ENCODE measurements around the gene CPEB4. TPM values are rescaled to one million over a fixed set of nuclear protein-coding genes. Genes with fewer than 3 reads are reported as not detected.

CPEB4 gene
- total RNA-seq, 1 donor from 2014 or later, result 20.9 TPM

DNA sequence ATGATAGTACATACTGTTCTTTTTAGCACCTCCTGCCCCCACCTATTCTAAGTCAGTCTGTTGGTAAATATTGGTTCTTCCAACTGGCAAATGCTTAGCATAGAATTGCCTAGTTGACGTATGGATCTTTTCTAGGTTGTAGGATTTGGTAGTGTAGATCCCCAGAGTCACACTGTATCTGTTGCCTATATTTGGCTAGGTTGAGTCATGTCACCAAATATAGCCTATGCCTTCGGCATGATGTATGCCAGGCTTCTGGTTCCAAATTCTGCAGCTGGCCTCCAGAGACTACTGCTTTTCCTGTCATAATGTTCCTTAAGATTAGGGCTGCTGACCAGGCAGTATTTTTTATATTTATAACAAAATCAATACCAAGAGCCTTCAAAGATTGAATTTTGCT is 38.2 kb downstream of the CPEB4 start:
- Histone ChIP-seq H3K4me3 (ENCODE audit: low read depth, low read length) (no peak overlapping the region), H3K27me3 (ENCODE audit: control insufficient read depth, insufficient read depth, low read length) (no peaks in the 10 kb centered on the region), H3K36me3 (ENCODE audit: control insufficient read depth, insufficient read depth, low read length) (no peaks in the 10 kb centered on the region)
- DNase-seq (ENCODE audit: low read depth), result no peak
- TF ChIP-seq, protein P1, sequence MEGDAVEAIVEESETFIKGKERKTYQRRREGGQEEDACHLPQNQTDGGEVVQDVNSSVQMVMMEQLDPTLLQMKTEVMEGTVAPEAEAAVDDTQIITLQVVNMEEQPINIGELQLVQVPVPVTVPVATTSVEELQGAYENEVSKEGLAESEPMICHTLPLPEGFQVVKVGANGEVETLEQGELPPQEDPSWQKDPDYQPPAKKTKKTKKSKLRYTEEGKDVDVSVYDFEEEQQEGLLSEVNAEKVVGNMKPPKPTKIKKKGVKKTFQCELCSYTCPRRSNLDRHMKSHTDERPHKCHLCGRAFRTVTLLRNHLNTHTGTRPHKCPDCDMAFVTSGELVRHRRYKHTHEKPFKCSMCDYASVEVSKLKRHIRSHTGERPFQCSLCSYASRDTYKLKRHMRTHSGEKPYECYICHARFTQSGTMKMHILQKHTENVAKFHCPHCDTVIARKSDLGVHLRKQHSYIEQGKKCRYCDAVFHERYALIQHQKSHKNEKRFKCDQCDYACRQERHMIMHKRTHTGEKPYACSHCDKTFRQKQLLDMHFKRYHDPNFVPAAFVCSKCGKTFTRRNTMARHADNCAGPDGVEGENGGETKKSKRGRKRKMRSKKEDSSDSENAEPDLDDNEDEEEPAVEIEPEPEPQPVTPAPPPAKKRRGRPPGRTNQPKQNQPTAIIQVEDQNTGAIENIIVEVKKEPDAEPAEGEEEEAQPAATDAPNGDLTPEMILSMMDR (IDR thresholded peaks at IDR 0.05; ENCODE audit: insufficient read depth, low read length, poor library complexity, severe bottlenecking), result no peak

DNA sequence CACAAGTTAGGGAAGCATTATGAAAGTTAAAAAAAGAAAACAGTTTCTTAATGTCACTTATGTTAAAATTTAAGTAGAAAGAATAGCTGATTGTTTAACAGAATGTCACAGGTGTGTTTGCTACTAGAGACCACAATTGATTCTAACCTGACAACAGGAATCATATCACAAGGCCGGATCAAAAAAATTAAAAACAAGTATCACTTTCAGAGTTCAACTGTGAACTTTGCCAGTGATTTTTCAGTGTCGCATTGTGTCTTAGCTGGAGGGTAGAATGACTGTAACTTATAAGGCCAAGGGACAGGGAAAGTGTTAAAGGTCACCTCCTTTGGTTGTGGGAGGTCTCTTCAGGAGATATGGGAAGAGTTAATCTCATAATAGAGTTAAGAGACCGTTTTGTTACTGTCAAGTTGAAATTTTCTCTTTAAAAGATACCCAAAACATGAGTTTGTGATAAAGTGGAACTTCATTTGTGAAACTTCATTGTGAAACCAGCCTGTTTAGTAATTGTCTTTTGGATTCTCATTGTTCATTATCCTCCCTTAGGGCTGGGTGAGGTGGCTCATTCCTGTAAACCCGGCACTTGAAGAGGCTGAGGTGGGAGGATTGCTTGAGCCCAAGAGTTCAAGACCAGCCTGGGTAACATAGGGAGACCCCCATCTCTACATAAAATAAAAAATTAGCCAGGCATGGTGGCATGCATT is 40.9 kb downstream of the CPEB4 start:
- TF ChIP-seq, protein P1 (IDR thresholded peaks at IDR 0.05; ENCODE audit: insufficient read depth, low read length, poor library complexity, severe bottlenecking), result no peak
- H3K27me3 ChIP-seq (ENCODE audit: control insufficient read depth, insufficient read depth, low read length), result no peaks in the 10 kb centered on the region
- no peak for DNase-seq (ENCODE audit: low read depth)
- H3K4me3 ChIP-seq (ENCODE audit: low read depth, low read length), result no peak overlapping the region
- H3K36me3 ChIP-seq (ENCODE audit: control insufficient read depth, insufficient read depth, low read length), result no peaks in the 10 kb centered on the region

DNA sequence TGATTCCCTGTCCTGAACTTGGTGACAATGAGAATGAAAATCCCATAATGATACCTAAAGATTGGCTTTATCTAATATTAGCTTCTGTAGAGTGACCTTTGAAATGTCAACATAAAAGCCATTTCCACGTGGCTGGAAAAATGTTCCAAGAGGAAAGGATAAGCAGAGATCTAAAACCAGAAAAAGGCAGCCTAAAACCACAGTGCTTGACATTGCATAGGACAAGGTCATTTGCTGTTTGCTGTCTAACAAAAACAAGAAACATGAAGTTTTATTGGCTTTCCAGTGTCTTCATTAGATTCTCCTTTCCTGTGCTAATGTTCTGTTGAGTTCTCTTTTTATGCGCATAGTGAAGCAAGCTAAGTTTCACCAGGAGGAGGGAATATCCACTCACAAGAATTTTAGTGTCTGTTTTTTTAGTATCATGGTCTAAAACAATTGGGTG is 44.6 kb downstream of the CPEB4 start:
- DNase-seq (ENCODE audit: low read depth), result no peak
- Histone ChIP-seq H3K36me3 (ENCODE audit: control insufficient read depth, insufficient read depth, low read length) (no peaks in the 10 kb centered on the region), H3K27me3 (ENCODE audit: control insufficient read depth, insufficient read depth, low read length) (no peaks in the 10 kb centered on the region), H3K4me3 (ENCODE audit: low read depth, low read length) (no peak overlapping the region)
- TF ChIP-seq, protein P1 (IDR thresholded peaks at IDR 0.05; ENCODE audit: insufficient read depth, low read length, poor library complexity, severe bottlenecking), result no peak

DNA sequence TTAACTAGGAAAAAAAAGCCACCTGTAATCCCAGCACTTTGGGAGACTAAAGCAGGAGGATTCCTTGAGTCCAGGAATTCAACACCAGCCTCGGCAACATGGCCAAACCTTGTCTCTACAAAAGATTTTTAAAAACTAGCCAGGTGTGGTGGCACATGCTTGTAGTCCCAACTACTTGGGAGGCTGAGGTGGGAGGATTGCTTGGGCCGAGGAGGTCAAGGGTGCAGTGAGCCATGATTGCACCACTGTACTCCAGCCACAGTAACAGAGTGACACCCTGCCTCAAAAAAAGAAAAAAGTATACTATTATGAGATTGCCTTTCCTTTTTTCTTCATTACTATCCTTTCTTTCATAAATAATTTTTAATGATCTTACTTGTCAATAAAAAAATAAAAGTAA is 45.8 kb downstream of the CPEB4 start:
- Histone ChIP-seq H3K27me3 (ENCODE audit: control insufficient read depth, insufficient read depth, low read length) (no peaks in the 10 kb centered on the region), H3K36me3 (ENCODE audit: control insufficient read depth, insufficient read depth, low read length) (no peaks in the 10 kb centered on the region), H3K4me3 (ENCODE audit: low read depth, low read length) (no peak overlapping the region)
- no peak for DNase-seq (ENCODE audit: low read depth)
- TF ChIP-seq, protein P1 (IDR thresholded peaks at IDR 0.05; ENCODE audit: insufficient read depth, low read length, poor library complexity, severe bottlenecking), result no peak

DNA sequence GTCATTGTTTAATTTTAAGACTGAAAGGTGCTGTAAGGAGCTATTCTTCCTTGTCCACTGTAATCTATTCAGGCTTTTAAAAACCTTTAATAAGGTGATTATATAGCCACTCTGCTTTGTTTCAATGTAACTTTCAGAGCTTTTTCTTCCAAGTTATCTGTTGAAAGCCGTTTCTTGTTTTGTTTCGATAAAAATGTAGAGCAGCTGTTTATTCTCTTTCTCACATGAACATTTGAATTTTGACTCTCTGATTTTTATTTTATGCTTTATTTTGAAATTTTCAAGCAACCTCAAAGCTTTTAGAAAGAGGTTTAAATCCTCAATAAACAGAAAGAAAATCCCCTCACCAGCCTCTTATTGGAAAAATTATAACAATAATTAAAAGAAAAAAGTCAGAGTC is 47.2 kb downstream of the CPEB4 start:
- H3K4me3 ChIP-seq (ENCODE audit: low read depth, low read length), result no peak overlapping the region
- H3K27me3 ChIP-seq (ENCODE audit: control insufficient read depth, insufficient read depth, low read length), result no peaks in the 10 kb centered on the region
- DNase-seq (ENCODE audit: low read depth), result no peak
- no peaks in the 10 kb centered on the region for H3K36me3 ChIP-seq (ENCODE audit: control insufficient read depth, insufficient read depth, low read length)
- TF ChIP-seq, protein P1 (IDR thresholded peaks at IDR 0.05; ENCODE audit: insufficient read depth, low read length, poor library complexity, severe bottlenecking), result no peak

DNA sequence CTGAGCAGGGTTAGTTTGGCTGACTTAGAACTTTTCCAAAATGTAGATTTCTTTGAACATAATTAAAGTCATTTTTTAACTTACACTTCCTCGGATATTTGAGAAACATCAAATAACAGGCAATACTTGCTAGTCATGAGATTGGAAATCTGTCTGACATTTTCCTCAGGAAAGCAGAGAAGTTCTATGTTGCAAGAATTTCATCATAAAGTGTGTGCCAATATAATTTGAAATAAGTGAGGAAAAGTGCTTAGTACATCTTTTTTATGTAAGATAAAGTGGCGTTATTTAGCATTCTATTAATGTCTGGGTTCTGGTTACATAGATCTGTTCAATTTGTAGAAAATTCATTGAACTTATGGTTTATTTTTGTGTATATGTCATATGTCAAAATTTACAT is 52.1 kb downstream of the CPEB4 start:
- no peak overlapping the region for H3K4me3 ChIP-seq (ENCODE audit: low read depth, low read length)
- H3K36me3 ChIP-seq (ENCODE audit: control insufficient read depth, insufficient read depth, low read length), result no peaks in the 10 kb centered on the region
- H3K27me3 ChIP-seq (ENCODE audit: control insufficient read depth, insufficient read depth, low read length), result no peaks in the 10 kb centered on the region
- no peak for DNase-seq (ENCODE audit: low read depth)
- TF ChIP-seq, protein P1 (IDR thresholded peaks at IDR 0.05; ENCODE audit: insufficient read depth, low read length, poor library complexity, severe bottlenecking), result no peak

Data from kidney epithelial cell (primary cell).